ENCODE measurements around the gene SLC35E3.

DNA sequence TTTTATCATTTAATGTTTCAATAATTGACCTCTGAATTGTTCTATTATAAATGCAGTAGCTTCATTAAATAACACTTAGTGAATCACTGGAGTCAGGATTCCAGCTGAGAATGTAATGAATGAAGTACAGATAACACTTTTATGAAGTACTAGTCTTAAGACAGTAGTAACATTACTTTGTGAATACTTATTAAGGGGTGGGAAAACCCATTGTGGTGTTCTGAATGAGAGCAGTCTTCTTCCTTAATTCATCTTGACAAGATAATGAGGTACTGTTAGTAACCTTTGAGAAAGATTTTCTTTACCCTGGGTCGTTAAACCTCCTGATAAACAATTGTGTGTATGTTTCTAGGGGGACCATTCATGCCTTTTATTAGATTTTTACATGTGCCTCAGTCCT is 46.5 kb upstream of the SLC35E3 start:
- TF ChIP-seq CTCF (conservative IDR thresholded peaks at IDR 0.05), result no peak
- TF ChIP-seq ZFX (IDR thresholded peaks at IDR 0.05), result no peak
